Lung (tissue), 12 donors: ENCODE data around the gene MAP2K5. TPM values are rescaled to one million over a fixed set of nuclear protein-coding genes. Genes with fewer than 3 reads are reported as not detected.

Source experiments
- ATAC-seq: fragments of 200-7000 bp; cut with Tn5 transposase; one replicate; pipeline ENCODE4 v1.9.1; 2020; ENCODE audit warnings: moderate number of reproducible peaks; ENCODE audit not compliant: insufficient read depth, low FRiP score
- DNase-seq, 3 donors: peaks; one replicate each; pipeline ENCODE4 v3.0.0-alpha.2; 2013 to 2017
- H3K27ac ChIP-seq, 2 donors: one replicate each; pipeline ENCODE4 v1.5.1; 2013; ENCODE audit warnings: mild to moderate bottlenecking in 2 of 2, moderate library complexity in 2 of 2, control low read depth in 1 of 2, inconsistent platforms in 1 of 2, low read depth in 1 of 2, low read length in 1 of 2
- H3K27me3 ChIP-seq, 3 donors: one replicate each; pipeline ENCODE4 v1.5.1; 2013; ENCODE audit warnings: low read length in 2 of 3; ENCODE audit not compliant: control insufficient read depth in 3 of 3, insufficient read depth in 3 of 3
- H3K36me3 ChIP-seq, 4 donors: one replicate each; pipeline ENCODE4 v1.5.1; 2013; ENCODE audit warnings: low read length in 4 of 4, mild to moderate bottlenecking in 1 of 4, moderate library complexity in 1 of 4; ENCODE audit not compliant: control insufficient read depth in 4 of 4, insufficient read depth in 4 of 4
- H3K4me1 ChIP-seq, 5 donors: one replicate each; pipeline ENCODE4 v1.5.1; 2013; ENCODE audit warnings: low read length in 5 of 5, mild to moderate bottlenecking in 2 of 5, moderate library complexity in 1 of 5; ENCODE audit not compliant: control insufficient read depth in 5 of 5, insufficient read depth in 5 of 5
- H3K4me3 ChIP-seq: one replicate; pipeline ENCODE4 v1.5.1; 2013; ENCODE audit warnings: mild to moderate bottlenecking, control low read depth, moderate library complexity
- H3K9ac ChIP-seq, 2 donors: one replicate each; pipeline ENCODE4 v1.5.1; 2013; ENCODE audit warnings: low read length in 2 of 2, control low read depth in 1 of 2; ENCODE audit not compliant: insufficient read depth in 1 of 2
- H3K9me3 ChIP-seq, 4 donors: one replicate each; pipeline ENCODE4 v1.5.1; 2013; ENCODE audit warnings: low read length in 3 of 4, mild to moderate bottlenecking in 1 of 4, moderate library complexity in 1 of 4; ENCODE audit not compliant: control insufficient read depth in 4 of 4, insufficient read depth in 3 of 4
- WGBS, 2 donors: extraction: QIAGEN DNeasy Blood & Tissue Kit; methylation state at CpG; one replicate each; pipeline ENCODE4 v1.1.7; 2013; 5-methylcytosine and 5-hydroxymethylcytosine counted together
- polyA plus RNA-seq, 2 donors: library from polyadenylated mRNA; stranded (reverse); fragments of 200-250 nt; gene quantifications; one replicate each; pipeline ENCODE4 v1.2.1, GENCODE V29; 2013
- total RNA-seq, 2 donors: library from RNA; depleted of rRNA in 1 of 2; stranded (reverse); fragments of >200 nt in 1 of 2; gene quantifications; one replicate each; pipeline ENCODE4 v1.2.1, GENCODE V29; 2014 to 2021
- TF ChIP-seq, protein P1 (sequence below): IDR thresholded peaks from 2 replicates; pipeline ENCODE4 v1.5.1; 2012; ENCODE audit warnings: mild to moderate bottlenecking; ENCODE audit errors: control extremely low read depth, extremely low read depth
- donor health status: control.
- donor health status: control.
- donor health status: Bipolar disorder and iron deficiency.
- donor health status: healthy.
- donor health status: DM: yes; HTN: yes; CAD: no.

Gene MAP2K5
- total and polyA plus RNA-seq, 4 donors: 6.3 to 19.1 (median 12.4) TPM

DNA sequence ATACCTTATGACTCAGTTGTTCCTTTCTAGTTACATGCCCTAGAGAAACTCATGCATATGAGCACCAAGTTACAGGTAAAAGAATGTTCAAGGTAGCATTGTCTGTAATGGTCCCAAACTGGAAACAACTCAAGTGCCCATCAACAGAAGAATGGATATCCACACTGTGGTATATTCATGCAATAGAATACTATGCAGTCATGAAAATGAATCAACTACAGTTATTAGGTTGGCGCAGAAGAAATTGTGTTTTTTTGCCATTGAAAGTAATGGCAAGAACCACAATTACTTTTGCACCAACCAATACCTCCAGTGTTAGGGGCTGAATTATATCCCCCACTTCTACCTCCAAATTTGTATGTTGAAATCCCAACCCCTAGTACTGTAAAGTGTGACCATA, 307.0 kb downstream of the MAP2K5 start:
- DNase-seq: no peak
- ATAC-seq: no peak
- H3K4me1 ChIP-seq: no peaks in the 10 kb centered on the region
- WGBS, 2 donors: 98 to 100% methylated on average over 1 of the region's 1 CpG
- H3K9ac ChIP-seq: no peak overlapping the region
- no peaks in the 10 kb centered on the region for H3K9me3 ChIP-seq
- TF ChIP-seq, protein P1, sequence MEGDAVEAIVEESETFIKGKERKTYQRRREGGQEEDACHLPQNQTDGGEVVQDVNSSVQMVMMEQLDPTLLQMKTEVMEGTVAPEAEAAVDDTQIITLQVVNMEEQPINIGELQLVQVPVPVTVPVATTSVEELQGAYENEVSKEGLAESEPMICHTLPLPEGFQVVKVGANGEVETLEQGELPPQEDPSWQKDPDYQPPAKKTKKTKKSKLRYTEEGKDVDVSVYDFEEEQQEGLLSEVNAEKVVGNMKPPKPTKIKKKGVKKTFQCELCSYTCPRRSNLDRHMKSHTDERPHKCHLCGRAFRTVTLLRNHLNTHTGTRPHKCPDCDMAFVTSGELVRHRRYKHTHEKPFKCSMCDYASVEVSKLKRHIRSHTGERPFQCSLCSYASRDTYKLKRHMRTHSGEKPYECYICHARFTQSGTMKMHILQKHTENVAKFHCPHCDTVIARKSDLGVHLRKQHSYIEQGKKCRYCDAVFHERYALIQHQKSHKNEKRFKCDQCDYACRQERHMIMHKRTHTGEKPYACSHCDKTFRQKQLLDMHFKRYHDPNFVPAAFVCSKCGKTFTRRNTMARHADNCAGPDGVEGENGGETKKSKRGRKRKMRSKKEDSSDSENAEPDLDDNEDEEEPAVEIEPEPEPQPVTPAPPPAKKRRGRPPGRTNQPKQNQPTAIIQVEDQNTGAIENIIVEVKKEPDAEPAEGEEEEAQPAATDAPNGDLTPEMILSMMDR: no peak
- H3K4me3 ChIP-seq: no peak overlapping the region
- H3K27ac ChIP-seq: no peak overlapping the region
- H3K27me3 ChIP-seq: no peaks in the 10 kb centered on the region
- H3K36me3 ChIP-seq: no peaks in the 10 kb centered on the region

DNA sequence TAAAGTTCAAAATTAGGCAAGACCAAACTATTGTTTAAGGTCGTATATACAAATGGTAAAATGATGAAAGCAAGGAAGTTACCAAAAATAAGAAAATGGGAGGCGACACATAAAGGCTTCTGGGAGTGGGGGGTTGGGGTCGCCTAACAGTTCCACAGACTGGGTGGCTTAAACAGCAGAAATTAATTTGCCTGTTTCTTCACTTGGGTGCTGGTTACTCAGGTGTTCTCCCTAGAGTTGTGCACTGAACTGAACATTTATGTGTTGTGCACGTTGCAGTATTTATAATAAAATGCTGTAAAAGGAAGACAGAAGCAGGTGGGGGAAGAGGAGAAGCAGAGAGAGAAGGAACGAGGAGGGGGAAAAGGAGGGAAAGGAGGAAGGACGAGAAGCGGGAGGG, 307.8 kb downstream of the MAP2K5 start:
- no peaks in the 10 kb centered on the region for H3K9me3 ChIP-seq
- no peaks in the 10 kb centered on the region for H3K36me3 ChIP-seq
- H3K9ac ChIP-seq: no peak overlapping the region
- H3K27me3 ChIP-seq: no peaks in the 10 kb centered on the region
- TF ChIP-seq, protein P1: no peak
- H3K27ac ChIP-seq: no peak overlapping the region
- no peaks in the 10 kb centered on the region for H3K4me1 ChIP-seq
- no peak overlapping the region for H3K4me3 ChIP-seq
- ATAC-seq: no peak
- WGBS, 2 donors: 32 to 48% methylated on average over 7 of the region's 7 CpGs
- no peak for DNase-seq

DNA sequence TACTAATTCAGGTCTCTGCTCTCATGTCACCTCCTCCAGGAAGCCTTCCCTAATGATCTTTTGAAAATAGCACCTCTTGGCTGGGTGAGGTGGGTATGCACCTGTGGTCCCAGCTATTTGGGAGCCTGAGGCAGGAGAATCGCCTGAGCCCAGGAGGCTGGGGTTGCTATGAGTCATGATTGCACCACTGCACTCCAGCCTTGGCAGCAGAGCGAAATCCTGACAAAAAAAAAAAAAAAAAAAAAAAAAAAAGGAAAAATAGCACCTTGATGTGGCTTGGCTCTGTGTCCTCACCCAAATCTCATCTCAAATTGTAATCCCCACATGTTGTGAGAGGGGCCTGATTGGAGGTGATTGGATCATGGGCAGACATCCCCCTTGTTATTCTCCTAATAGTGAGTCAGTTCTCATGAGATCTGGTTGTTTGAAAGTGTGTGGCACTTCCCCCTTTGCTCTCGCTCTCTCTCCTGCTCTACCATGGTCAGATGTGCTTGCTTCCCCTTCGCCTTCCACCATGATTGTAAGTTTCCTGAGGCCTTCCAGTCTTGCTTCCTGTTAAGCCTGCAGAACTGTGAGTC, 308.6 kb downstream of the MAP2K5 start:
- peak; percentile 73 for ATAC-seq
- DNase-seq: no peak
- no peaks in the 10 kb centered on the region for H3K36me3 ChIP-seq
- no peaks in the 10 kb centered on the region for H3K4me1 ChIP-seq
- no peak overlapping the region for H3K4me3 ChIP-seq
- 42 to 55% methylated on average over 4 of the region's 4 CpGs for WGBS, 2 donors
- H3K9me3 ChIP-seq: no peaks in the 10 kb centered on the region
- H3K9ac ChIP-seq: no peak overlapping the region
- no peaks in the 10 kb centered on the region for H3K27me3 ChIP-seq
- TF ChIP-seq, protein P1: no peak
- no peak overlapping the region for H3K27ac ChIP-seq

DNA sequence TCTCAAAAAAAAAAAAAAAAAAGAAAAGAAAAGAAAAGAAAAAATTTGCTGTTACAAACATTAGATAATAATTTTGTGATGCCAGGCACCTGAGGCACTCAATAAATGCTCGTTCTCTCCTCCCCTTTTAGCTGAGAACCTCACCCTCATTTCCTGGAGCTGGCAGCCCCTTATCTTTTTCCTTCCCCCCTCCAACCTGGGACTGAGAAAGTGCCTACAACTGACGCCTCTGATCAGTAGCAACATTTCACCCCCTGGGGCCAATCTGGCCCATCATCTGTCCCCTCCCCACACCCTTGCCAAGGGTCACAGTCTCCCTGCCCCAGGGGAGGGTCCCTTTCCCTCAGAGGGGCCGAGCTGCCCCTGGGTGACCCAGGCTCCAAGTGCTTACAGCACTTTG, 309.9 kb downstream of the MAP2K5 start:
- ATAC-seq (no peak), DNase-seq (no peak)
- H3K4me3 ChIP-seq: no peak overlapping the region
- H3K9ac ChIP-seq: no peak overlapping the region
- 76 to 84% methylated on average over 3 of the region's 3 CpGs for WGBS, 2 donors
- H3K27ac ChIP-seq: no peak overlapping the region
- no peaks in the 10 kb centered on the region for H3K27me3 ChIP-seq
- no peaks in the 10 kb centered on the region for H3K9me3 ChIP-seq
- TF ChIP-seq, protein P1: no peak
- H3K4me1 ChIP-seq: no peaks in the 10 kb centered on the region
- H3K36me3 ChIP-seq: no peaks in the 10 kb centered on the region
